GM10847 (cell line): Measurements from ENCODE around the gene ZNF516.

Experiments
- POLR2A ChIP-seq: IDR thresholded peaks from 2 replicates; pipeline ENCODE4 v1.6.1; 2011; ENCODE audit not compliant: insufficient read length; ENCODE audit errors: extremely low read depth

ZNF516 gene

DNA sequence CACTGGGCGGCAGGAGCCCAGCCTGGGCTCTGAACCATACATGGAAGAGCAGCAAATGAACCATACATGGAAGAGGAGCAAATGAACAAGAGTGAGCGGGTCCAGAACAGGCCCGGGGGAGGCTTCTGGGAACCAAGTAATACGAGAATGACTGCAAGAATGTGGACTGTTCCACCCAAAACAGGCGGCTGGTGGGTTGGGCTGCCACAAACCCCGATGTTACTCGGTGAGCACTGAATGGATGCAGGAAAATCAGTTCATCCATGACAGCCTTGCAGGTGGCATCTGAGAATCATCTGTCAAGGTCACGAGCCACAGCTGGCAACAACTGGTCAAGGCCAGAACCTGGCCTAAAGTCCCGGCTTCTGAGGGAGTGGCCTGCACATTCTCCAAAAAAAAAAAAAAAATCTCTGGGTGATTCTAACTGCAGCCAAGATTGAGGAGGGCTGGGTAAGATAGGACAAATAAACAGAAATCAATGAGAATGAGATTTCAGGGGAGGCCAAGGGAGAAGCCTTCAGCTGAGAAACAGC is 106.1 kb downstream of the ZNF516 start:
- TF ChIP-seq POLR2A = no peak

DNA sequence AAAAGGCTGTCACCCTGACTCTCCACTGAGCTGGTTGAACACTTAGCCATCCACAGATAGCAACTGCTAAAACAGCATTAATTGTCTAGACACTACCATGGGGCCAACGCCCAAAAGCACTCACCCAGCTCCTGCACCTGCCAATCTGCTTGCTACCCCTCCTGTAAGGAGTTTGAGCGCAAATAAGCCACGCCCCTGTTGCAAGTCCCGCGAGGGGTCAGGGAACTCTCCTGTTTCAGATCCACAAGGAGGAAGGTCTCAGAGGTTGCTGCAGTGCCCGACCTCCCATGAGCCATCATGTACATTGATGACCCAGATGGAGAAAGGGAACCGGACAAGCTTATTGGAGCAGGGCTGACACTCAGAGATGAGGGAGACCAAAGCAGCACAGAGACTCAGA is 106.8 kb downstream of the ZNF516 start:
- TF ChIP-seq POLR2A = no peak

DNA sequence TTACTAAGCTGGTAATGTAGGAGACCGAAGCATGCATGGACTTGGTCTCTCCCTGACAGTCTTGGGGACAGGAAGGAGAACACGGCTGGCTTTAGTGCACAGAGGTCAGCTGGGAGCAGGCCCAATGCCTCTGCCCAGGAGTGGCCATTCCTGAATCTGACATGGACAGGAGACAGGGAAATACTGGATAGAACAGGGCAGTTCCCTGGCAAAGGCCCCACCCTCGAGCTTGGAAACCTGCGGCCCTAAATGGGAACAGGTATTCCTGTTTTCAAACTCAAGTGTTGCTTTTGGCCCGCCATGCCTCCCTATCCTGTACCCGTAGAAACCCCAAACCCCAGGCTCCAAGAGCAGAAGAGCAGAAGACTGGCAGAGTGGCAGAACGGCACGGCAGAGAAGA is 107.4 kb downstream of the ZNF516 start:
- no peak for TF ChIP-seq POLR2A

DNA sequence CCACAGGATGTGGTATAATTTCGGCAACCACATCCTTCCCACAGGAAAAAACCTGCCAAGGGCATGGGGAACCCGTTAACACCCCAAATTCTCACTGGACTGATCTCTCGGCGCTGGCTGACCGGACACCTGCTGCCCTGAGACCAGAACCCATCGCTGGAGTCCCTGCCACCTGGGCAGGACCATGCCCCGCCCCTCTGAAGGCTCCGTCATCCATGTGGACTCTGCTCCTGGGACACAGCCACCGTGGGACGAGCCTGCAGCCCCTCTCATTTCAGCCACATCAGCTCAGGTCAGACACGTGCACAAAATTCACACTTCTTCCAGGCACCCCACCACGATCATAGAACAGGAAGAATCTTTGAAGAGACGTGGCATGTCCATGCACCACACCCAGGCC is 108.2 kb downstream of the ZNF516 start:
- TF ChIP-seq POLR2A = no peak

DNA sequence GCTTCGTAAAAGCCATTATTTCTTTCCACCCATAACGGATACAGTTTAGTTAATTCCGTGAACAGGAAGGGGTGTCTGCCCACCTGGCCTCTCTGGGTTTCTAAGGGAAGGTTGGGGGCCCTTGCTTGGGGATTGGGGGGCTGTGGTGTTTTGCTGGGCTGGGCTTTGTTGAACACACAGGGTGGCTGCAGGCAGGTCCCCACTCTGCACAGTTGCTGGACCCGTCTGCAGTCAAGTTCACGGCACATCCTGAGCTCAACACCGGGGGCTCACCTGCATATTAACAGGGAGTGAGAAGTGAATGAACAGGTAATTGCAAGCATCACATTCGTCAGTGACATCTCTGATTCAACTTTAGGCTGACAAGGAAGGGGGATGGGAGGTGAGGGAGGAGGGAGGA is 109.0 kb downstream of the ZNF516 start:
- TF ChIP-seq POLR2A = no peak

DNA sequence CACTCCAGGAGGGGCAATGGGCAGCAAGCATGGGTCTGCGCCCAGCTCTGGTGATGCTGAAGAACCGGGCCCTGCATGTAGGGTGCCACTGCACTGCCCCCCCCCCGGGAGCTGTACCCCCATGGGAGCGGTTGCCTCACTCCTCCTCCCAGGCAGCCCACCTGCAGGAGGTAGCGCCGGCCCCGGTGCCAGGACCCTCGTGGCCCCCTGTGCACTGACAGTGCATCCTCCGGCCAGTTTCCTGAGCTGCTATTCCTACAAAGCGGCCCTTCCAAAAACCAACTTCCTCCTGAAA is 109.4 kb downstream of the ZNF516 start:
- no peak for TF ChIP-seq POLR2A

DNA sequence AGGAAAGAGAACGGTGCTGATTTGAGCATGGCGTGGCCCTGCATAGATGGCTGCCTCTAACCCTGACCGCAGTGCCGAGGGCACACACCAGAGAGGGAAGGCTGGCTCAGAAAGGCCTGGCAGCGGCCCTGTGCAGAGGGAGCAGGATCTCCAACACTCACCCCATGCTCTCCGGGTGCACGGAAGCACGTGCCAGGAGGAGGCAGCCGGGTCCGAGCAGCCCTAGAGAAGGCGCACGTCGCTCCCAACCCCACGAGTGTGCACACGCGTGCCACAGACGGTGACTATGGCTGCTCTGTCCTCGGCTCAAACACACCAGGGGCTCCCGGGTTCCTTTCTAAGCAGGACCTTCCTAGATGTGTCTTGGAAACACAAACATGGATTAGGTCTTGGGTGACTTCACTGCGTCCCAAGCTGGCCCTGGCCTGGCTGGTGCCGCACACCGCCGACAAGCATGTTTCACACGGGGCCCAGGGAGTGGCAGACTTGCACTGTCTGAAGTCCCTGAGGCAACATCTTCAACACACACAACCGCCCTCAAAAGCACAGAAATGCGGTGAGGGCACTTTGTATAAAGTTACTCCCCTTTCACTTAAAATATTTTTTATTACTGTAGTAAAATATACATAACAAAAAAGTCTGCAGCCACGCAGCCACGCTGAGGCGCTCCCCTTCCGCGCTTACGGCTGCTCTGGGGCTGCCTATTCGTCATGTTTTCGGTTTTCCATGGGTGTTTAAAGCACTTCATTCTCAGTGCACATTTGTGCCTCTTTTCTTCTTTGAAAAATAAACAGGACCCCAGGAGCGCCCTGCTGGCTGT is 110.0 kb downstream of the ZNF516 start:
- TF ChIP-seq POLR2A = no peak

DNA sequence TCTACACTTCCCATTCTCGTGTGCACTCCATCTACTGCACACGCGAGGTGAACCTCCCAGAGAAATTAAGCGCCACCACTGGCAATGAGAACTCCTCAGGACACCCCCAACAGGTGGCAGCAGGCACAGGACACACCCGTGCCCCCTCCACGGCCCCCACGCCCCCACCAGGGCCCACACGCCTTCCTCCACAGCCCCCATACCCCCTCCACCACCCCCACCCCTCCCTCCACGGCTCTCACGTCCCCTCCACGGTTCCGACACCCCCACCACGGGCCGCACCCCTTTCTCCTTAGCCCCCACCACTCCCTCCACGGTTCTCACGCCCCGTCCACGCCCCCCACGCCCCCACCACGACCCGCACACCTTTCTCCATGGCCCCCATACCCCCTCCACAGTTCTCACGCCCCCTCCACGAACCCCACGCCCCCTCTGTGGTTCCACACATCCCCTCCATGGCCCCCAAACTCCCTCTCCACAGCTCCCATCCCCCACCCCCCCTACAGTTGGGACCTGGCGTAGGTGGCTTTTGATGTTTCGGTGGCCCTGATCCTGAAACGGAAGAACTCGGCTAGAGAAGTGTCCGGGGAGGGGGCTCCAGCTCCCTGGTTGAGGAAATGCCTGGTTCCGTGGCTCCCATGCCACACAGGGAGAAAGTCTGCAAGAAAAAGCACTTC is 110.8 kb downstream of the ZNF516 start:
- TF ChIP-seq POLR2A = no peak

DNA sequence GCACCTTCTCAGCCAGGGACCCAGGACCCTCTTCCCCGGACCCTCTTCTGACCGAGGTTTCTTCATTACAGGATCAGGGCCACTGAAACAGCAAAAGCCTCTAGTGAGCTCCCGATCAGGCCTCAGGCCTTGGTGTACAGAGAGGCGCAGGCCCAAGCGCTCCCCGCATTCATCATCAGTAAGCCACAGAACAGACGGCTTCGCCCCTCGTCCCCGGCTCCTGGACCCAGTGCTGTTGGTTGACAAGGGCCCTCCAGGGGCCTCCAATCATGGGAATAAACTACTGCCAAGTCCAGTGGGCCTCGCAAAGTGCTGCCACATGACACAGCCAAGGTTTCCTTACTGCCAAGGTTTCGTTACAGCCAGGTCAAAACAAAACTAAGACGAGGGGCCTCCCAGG is 111.4 kb downstream of the ZNF516 start:
- TF ChIP-seq POLR2A = no peak

DNA sequence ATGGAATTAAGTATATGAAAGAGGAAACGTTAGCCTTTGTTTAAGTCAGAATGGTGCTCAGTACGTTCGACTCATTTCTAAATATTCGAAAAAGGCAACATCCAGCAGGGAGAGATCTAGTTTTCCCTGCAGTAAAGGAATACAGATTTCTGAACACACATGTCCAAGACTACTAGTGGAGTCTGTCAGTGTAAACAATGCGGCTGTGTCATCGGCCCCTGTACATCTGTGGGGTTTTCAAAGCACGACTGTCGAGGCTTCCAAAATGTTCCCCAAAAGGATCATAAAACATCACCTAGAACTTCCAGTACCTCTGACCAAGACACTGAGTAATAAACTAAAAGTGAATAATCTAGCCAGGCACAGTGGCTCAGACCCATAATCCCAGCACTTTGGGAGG is 112.8 kb downstream of the ZNF516 start:
- TF ChIP-seq POLR2A = no peak

DNA sequence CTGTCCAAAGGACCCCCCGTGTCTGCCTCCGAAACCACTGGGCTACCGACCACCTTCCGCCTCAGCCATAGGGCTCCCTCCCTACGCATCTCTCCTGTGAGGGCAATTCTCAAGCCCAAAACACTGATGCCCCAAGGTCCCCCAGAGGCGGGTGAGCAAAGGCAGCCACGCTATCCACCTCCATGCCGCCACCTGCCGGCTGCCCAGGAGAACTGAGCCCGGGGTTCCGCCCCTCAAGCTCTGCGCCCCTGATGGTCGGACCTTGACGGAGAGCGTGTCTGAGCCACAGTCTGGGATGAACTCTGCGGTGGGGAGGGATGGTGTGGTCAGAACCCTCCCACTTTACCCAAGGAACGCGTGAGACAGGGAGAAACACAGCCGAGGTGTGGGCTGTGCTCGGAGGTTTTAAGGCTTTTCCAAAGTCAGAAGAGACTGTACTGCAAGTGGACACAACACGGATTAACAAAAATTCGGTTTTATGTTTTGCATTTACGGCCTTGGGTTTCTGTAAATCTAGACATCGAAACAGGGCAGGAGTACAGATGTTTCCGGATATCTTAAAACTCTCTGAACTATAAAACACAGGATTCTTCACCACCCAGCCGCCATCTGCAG is 114.1 kb downstream of the ZNF516 start:
- TF ChIP-seq POLR2A = no peak

DNA sequence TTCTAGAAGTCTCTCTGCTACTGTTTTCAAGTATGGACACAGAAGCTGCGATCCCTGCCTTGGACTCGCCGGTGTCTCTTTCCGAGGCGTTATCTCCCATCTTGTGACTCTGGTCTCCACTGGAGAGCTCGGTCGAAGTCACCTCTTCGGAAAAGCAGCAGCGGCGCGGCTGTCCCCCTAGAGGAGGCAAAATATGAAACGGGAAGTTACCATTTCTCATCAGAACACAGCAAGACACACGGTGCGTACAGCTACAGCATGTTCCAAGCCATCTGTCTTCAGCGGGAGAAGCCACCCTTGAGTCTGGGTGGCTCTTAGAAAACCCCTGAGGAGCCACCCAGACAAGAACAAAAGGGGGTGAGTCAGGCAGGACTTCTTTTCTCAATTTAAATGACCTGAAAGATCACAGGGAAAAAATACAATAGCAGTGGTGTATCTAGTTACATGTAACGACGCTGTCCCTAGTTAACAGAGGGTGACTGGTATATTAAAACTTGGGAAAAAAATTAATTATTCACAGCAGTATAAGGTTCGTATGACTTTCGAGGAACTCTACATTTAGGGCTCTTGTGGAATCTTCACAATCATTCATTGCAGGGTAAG is 114.8 kb downstream of the ZNF516 start:
- no peak for TF ChIP-seq POLR2A

DNA sequence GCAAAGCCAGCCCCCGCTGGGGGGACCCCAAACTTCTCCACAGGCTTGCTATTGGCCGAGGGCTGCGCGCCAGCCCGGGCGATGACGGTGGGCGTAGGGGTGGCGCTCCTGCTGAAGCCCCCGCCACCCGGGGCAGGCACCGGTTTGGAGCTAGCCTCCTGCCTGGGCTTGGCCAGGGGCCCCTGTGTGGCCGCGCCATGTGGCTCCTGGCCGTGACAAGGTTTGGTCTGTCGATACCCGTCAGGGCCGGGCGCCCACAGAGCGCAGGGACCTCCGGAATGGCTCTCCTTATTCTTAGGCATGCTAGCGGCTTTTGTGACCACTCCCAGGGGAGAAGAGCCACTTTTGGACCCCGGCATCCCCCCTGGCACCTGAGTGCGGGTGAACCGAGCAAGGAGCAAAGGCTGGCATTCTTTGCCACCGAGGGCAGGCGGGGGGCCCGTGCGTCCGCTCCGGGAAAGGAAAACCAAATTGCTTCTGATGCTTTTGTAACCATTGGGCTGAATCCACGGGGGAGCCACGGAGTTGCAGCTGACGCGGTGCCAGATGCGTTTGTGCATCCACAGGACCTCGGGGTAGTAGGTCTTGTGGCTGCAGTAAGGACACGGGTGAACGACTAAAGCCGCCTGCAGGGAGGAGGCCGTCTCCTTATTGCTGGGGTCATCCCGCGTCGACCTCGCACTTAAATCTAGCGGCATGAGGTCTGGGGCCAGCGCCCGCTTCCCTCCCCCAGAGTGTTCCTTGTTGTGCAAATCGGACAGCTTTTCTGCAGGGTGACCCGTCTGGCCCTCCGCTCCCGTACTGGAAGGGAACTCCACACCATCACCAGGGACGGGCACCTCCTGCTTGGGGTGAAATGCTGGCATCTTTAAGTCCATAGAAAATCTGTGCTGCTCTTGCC is 115.6 kb downstream of the ZNF516 start:
- TF ChIP-seq POLR2A = no peak

DNA sequence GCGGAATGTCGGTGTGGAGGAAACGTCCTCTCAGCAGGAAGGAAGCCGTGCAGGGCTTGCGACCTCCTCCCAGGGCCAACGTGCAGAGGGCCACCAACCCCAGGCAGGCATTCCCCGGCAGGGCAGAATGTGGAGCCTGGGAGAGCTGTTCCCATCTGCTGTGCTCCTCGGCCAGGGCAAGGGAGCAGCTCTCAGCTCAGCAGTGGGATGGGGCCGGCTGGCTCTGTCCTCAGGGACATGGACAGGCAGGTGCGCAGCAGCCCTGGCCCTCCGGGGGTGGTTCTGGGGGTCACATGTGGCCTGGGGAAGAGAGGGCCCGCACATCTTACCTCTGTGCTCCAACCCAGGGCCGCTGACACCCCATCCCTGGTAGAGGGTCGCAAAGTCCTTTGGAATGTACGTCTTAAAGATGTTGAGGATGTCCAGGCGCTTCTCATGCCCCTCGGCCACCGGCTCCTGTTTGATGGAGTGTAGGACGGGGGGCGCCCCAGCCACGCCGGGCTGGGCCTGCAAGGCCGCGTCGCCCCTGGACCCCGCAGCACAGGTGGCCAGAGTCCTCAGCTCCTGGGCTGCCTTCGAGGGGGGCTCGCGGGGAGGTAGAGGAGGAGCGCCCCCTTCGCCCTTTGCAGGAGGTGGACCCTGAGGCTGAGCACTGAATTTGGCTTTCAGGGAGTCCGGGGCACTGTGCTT is 116.4 kb downstream of the ZNF516 start:
- no peak for TF ChIP-seq POLR2A
